ENCODE measurements around the gene POSTN. TPM values are rescaled to one million over a fixed set of nuclear protein-coding genes. Genes with fewer than 3 reads are reported as not detected.

The POSTN gene
- total RNA-seq, 1 experiment from 2014 or later, result 0.33 TPM

DNA sequence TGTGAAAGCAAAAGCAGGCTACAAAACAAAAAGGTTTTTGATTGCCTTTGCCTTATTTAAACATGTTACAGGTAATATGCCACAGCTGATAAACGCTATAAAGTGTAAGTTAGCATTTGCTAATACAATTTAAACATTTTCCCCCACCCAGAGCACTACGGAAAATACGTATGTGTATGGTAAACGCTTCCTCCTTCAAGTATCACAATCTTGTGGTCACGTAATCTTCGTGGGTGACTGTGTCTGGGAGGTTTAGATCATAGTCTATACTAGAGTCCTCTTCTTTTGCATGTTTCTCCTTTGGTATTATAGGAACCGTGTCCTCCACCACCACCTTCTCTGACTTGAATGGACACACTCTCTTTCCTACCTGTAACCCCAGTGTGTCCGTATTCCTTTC is 38.1 kb upstream of the POSTN start:
- TF ChIP-seq, protein P1, sequence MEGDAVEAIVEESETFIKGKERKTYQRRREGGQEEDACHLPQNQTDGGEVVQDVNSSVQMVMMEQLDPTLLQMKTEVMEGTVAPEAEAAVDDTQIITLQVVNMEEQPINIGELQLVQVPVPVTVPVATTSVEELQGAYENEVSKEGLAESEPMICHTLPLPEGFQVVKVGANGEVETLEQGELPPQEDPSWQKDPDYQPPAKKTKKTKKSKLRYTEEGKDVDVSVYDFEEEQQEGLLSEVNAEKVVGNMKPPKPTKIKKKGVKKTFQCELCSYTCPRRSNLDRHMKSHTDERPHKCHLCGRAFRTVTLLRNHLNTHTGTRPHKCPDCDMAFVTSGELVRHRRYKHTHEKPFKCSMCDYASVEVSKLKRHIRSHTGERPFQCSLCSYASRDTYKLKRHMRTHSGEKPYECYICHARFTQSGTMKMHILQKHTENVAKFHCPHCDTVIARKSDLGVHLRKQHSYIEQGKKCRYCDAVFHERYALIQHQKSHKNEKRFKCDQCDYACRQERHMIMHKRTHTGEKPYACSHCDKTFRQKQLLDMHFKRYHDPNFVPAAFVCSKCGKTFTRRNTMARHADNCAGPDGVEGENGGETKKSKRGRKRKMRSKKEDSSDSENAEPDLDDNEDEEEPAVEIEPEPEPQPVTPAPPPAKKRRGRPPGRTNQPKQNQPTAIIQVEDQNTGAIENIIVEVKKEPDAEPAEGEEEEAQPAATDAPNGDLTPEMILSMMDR (conservative IDR thresholded peaks at IDR 0.05), result no peak
- no peak overlapping the region for H3K56ac ChIP-seq (ENCODE audit: insufficient read length, low read depth, low read length)
- no peak overlapping the region for H3K4me3 Mint-ChIP-seq
- H3K23ac ChIP-seq (ENCODE audit: insufficient read length, low read depth, low read length), result no peak overlapping the region
- H2AK5ac ChIP-seq (ENCODE audit: insufficient read length, low read length), result no peak overlapping the region
- H3K4me1 Mint-ChIP-seq, result peaks cover 3% of the 10 kb centered on the region in 2 experiments; a peak in 2 of 4 replicates
- no peak overlapping the region for H3K14ac ChIP-seq (ENCODE audit: insufficient read depth, low read length)
- no peaks in the 10 kb centered on the region for H3K9me3 ChIP-seq (ENCODE audit: control insufficient read depth, low read depth, low read length)
- H3K36me3 Mint-ChIP-seq (ENCODE audit: insufficient read depth in 1 of 3, low read depth in 3 of 3), result peaks cover 0 to 4% (median 3%) of the 10 kb centered on the region in 3 experiments; a peak in 4 of 7 replicates
- no peak overlapping the region for H2AFZ ChIP-seq (ENCODE audit: low read length)
- H2BK120ac ChIP-seq (ENCODE audit: low read depth, low read length, poor library complexity, severe bottlenecking), result no peak overlapping the region
- DNase-seq, result no peak
- no peaks in the 10 kb centered on the region for H3K9me3 Mint-ChIP-seq
- no peak overlapping the region for H4K5ac ChIP-seq (ENCODE audit: insufficient read length, low read depth, low read length)
- H3K27me3 Mint-ChIP-seq (ENCODE audit: low read depth), result no peaks in the 10 kb centered on the region
- no peaks in the 10 kb centered on the region for H3K79me2 ChIP-seq (ENCODE audit: insufficient read depth, low read length)
- no peaks in the 10 kb centered on the region for H3K23me2 ChIP-seq (ENCODE audit: insufficient read length, low read depth, low read length, poor library complexity, severe bottlenecking)
- no peak overlapping the region for H3K18ac ChIP-seq (ENCODE audit: insufficient read length, low read depth, low read length)
- no peak overlapping the region for H4K91ac ChIP-seq (ENCODE audit: insufficient read length, low read depth, low read length)
- no peak overlapping the region for H3K4me2 ChIP-seq (ENCODE audit: insufficient read depth, insufficient read length, low read length)
- no peak overlapping the region for H2BK12ac ChIP-seq (ENCODE audit: insufficient read length, low read depth, low read length)
- no peak overlapping the region for H4K8ac ChIP-seq (replicated peaks; ENCODE audit: insufficient read length, low read depth, low read length)
- no peak overlapping the region for H3T11ph ChIP-seq (ENCODE audit: low read length)
- H2BK5ac ChIP-seq (ENCODE audit: insufficient read length, low read length), result no peak overlapping the region
- no peak overlapping the region for H2BK20ac ChIP-seq (ENCODE audit: low read depth, low read length, poor library complexity, severe bottlenecking)
- no peak overlapping the region for H3K4ac ChIP-seq (ENCODE audit: low read depth, low read length)
- no peak overlapping the region for H3K9ac ChIP-seq (ENCODE audit: extremely low read depth, insufficient read length, low read length)
- no peaks in the 10 kb centered on the region for H3K27me3 ChIP-seq (ENCODE audit: insufficient read depth, low read length)
- no CpG with 5 or more reads among the region's 8 CpGs for WGBS (ENCODE audit: extremely low coverage, insufficient read length, low lambda C conversion rate)
- no peak overlapping the region for H3K27ac ChIP-seq (ENCODE audit: insufficient read length, low read depth, low read length)
- H2BK15ac ChIP-seq (ENCODE audit: low read depth, low read length), result no peak overlapping the region
- no peaks in the 10 kb centered on the region for H4K20me1 ChIP-seq (ENCODE audit: control insufficient read depth, insufficient read depth, insufficient read length)
- H3K27ac Mint-ChIP-seq, result no peak overlapping the region
- no peaks in the 10 kb centered on the region for H3K79me1 ChIP-seq (ENCODE audit: insufficient read depth, low read depth, low read length, poor library complexity, severe bottlenecking)
- H3K4me1 ChIP-seq (ENCODE audit: insufficient read depth, low read length), result no peaks in the 10 kb centered on the region

All from H9 (cell line).